ENCODE measurements around the gene PICALM.

- TF ChIP-seq CTCF (IDR thresholded peaks at IDR 0.05; ENCODE audit: low read depth, low read length, missing input control) (no peak), REST (IDR thresholded peaks at IDR 0.05) (no peak), SP1 (IDR thresholded peaks at IDR 0.05) (no peak), RAD21 (IDR thresholded peaks at IDR 0.05) (no peak), HNF4A (conservative IDR thresholded peaks at IDR 0.05) (no peak)
These were observed 154.5 kb downstream of the PICALM start for GRCh38 chr11:85914425-85914824.

Data from liver (tissue), 3 donors.